ENCODE measurements around the gene GCSAML. TPM values are rescaled to one million over a fixed set of nuclear protein-coding genes. Genes with fewer than 3 reads are reported as not detected.

Gene GCSAML
- total RNA-seq, 1 experiment from 2014 or later, result not detected

DNA sequence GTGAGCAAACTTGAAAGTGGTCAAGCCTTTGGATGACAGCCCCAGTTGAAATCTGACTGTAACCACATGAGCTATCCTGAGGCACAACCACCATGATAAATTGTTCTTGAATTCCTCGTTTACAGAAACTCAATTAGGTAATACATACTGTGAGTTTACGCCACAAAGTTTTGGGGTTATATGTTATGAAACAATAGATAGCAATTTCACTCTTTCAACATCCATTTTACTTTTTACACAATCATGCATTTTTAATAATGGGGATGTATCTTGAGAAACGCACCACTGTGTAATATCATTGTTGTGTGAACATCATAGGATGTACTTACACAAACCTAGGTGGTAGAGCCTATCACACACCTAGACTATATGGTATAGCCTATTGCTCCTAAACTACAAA, 48.1 kb upstream of the GCSAML start:
- Histone ChIP-seq H3K9me2 (ENCODE audit: insufficient read depth) (no peaks in the 10 kb centered on the region), H3K4me3 (replicated peaks in 1 of 2; ENCODE audit: low read depth in 1 of 2, low read length in 2 of 2) (no peak overlapping the region), H4K20me1 (ENCODE audit: insufficient read depth) (no peaks in the 10 kb centered on the region), H2AFZ (ENCODE audit: low read depth, low read length, poor library complexity, severe bottlenecking) (no peak overlapping the region), H3K4me2 (ENCODE audit: low read length) (no peak overlapping the region), H3K36me3 (ENCODE audit: control insufficient read depth in 1 of 2, insufficient read depth in 2 of 2, low read length in 2 of 2) (no peaks in the 10 kb centered on the region), H3K9ac (ENCODE audit: low read length) (no peak overlapping the region), H3K4me1 (ENCODE audit: control insufficient read depth in 1 of 2, insufficient read depth in 2 of 2, low read length in 2 of 2) (no peaks in the 10 kb centered on the region), H3K27me3 (ENCODE audit: insufficient read depth, low read length) (0 out of 2 replicates have a peak, but pooled peaks cover 5% of the 10 kb centered on the region), H3K27ac (ENCODE audit: low read depth, low read length) (no peak overlapping the region), H3K9me3 (ENCODE audit: control insufficient read depth in 1 of 2, insufficient read depth in 1 of 2, low read depth in 1 of 2, low read length in 2 of 2) (no peaks in the 10 kb centered on the region), H3K79me2 (ENCODE audit: insufficient read depth, low read length) (no peaks in the 10 kb centered on the region)
- no peak for TF ChIP-seq JUND (IDR thresholded peaks at IDR 0.05)
- no peak for TF ChIP-seq ZNF274 (IDR thresholded peaks at IDR 0.05; ENCODE audit: low read depth, low read length)
- TF ChIP-seq, protein P1, sequence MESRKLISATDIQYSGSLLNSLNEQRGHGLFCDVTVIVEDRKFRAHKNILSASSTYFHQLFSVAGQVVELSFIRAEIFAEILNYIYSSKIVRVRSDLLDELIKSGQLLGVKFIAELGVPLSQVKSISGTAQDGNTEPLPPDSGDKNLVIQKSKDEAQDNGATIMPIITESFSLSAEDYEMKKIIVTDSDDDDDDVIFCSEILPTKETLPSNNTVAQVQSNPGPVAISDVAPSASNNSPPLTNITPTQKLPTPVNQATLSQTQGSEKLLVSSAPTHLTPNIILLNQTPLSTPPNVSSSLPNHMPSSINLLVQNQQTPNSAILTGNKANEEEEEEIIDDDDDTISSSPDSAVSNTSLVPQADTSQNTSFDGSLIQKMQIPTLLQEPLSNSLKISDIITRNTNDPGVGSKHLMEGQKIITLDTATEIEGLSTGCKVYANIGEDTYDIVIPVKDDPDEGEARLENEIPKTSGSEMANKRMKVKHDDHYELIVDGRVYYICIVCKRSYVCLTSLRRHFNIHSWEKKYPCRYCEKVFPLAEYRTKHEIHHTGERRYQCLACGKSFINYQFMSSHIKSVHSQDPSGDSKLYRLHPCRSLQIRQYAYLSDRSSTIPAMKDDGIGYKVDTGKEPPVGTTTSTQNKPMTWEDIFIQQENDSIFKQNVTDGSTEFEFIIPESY (IDR thresholded peaks at IDR 0.05; ENCODE audit: extremely low read depth, insufficient replicate concordance, low read length), result no peak
- TF ChIP-seq, protein P2, sequence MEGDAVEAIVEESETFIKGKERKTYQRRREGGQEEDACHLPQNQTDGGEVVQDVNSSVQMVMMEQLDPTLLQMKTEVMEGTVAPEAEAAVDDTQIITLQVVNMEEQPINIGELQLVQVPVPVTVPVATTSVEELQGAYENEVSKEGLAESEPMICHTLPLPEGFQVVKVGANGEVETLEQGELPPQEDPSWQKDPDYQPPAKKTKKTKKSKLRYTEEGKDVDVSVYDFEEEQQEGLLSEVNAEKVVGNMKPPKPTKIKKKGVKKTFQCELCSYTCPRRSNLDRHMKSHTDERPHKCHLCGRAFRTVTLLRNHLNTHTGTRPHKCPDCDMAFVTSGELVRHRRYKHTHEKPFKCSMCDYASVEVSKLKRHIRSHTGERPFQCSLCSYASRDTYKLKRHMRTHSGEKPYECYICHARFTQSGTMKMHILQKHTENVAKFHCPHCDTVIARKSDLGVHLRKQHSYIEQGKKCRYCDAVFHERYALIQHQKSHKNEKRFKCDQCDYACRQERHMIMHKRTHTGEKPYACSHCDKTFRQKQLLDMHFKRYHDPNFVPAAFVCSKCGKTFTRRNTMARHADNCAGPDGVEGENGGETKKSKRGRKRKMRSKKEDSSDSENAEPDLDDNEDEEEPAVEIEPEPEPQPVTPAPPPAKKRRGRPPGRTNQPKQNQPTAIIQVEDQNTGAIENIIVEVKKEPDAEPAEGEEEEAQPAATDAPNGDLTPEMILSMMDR (IDR thresholded peaks at IDR 0.05 in 2 of 3, conservative IDR thresholded peaks at IDR 0.05 in 1 of 3; ENCODE audit: borderline replicate concordance in 1 of 3, insufficient read depth in 1 of 3, low read depth in 2 of 3, low read length in 2 of 3), result no peak
- TF ChIP-seq SIN3A (IDR thresholded peaks at IDR 0.05; ENCODE audit: low read depth), result no peak
- TF ChIP-seq SRF (IDR thresholded peaks at IDR 0.05; ENCODE audit: low read depth), result no peak
- no peak for TF ChIP-seq ELF1 (IDR thresholded peaks at IDR 0.05; ENCODE audit: borderline replicate concordance, low read depth)
- TF ChIP-seq FOSL1 (IDR thresholded peaks at IDR 0.05; ENCODE audit: low read depth), result no peak
- no peak for TF ChIP-seq ZFX (IDR thresholded peaks at IDR 0.05)
- TF ChIP-seq RAD21 (IDR thresholded peaks at IDR 0.05; ENCODE audit: low read depth), result no peak
- TF ChIP-seq POLR2AphosphoS5 (IDR thresholded peaks at IDR 0.05; ENCODE audit: low read depth, low read length), result no peak
- TF ChIP-seq CBX3 (IDR thresholded peaks at IDR 0.05; ENCODE audit: low read depth), result no peak
- TF ChIP-seq TCF7L2 (IDR thresholded peaks at IDR 0.05; ENCODE audit: borderline replicate concordance, extremely low read depth, insufficient read depth, insufficient read length), result no peak
- intact Hi-C loops (cut with micrococcal nuclease), result no loop called here
- no peak for DNase-seq (ENCODE audit: low read depth, low spot score)
- CTCF ChIA-PET, result no interaction called here
- ATAC-seq, result no peak
- POLR2A ChIA-PET, result no interaction called here
- RAD21 ChIA-PET (ENCODE audit: low non-redundant PET in 1 of 2, low total read pairs in 2 of 2, uncharacterized antibody in 2 of 2, unreplicated experiment in 2 of 2), result no interaction called here
- BruUV-seq (replicated peaks), result no TSS peak

Measured in HCT116 (cell line).